ENCODE measurements around the gene SLITRK3. TPM values are rescaled to one million over a fixed set of nuclear protein-coding genes. Genes with fewer than 3 reads are reported as not detected.
A peak's percentile ranks its signal among the peaks of the same experiment; 100 is the strongest.

Gene SLITRK3
- total and polyA plus RNA-seq, 7 donors, result 0.03 to 0.11 (median 0.08) TPM; not detected in 4

GRCh38 chr3:165217739-165218138, 21.6 kb upstream of the SLITRK3 start:
- H3K4me3 ChIP-seq, result no peak overlapping the region
- no peaks in the 10 kb centered on the region for H3K9me3 ChIP-seq
- ATAC-seq (no peak), DNase-seq (no peak)
- H3K27me3 ChIP-seq (ENCODE audit: insufficient read depth in 3 of 3, low read length in 2 of 3), result no peaks in the 10 kb centered on the region
- TF ChIP-seq, protein P1, sequence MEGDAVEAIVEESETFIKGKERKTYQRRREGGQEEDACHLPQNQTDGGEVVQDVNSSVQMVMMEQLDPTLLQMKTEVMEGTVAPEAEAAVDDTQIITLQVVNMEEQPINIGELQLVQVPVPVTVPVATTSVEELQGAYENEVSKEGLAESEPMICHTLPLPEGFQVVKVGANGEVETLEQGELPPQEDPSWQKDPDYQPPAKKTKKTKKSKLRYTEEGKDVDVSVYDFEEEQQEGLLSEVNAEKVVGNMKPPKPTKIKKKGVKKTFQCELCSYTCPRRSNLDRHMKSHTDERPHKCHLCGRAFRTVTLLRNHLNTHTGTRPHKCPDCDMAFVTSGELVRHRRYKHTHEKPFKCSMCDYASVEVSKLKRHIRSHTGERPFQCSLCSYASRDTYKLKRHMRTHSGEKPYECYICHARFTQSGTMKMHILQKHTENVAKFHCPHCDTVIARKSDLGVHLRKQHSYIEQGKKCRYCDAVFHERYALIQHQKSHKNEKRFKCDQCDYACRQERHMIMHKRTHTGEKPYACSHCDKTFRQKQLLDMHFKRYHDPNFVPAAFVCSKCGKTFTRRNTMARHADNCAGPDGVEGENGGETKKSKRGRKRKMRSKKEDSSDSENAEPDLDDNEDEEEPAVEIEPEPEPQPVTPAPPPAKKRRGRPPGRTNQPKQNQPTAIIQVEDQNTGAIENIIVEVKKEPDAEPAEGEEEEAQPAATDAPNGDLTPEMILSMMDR (IDR thresholded peaks at IDR 0.05), result no peak
- intact Hi-C loops (cut with DNase I), result no loop called here
- no peaks in the 10 kb centered on the region for H3K4me1 ChIP-seq
- H3K36me3 ChIP-seq (ENCODE audit: insufficient read depth in 1 of 2, low read depth in 1 of 2), result no peaks in the 10 kb centered on the region
- H3K27ac ChIP-seq, result no peak overlapping the region
- 37 to 60% (median 40%) methylated on average over 2 of the region's 2 CpGs for WGBS, 3 donors

GRCh38 chr3:165212580-165212979, 16.4 kb upstream of the SLITRK3 start:
- Histone ChIP-seq H3K27me3 (ENCODE audit: insufficient read depth in 3 of 3, low read length in 2 of 3) (no peaks in the 10 kb centered on the region), H3K4me1 (no peaks in the 10 kb centered on the region), H3K9me3 (no peaks in the 10 kb centered on the region), H3K27ac (no peak overlapping the region), H3K4me3 (no peak overlapping the region), H3K36me3 (ENCODE audit: insufficient read depth in 1 of 2, low read depth in 1 of 2) (no peaks in the 10 kb centered on the region)
- intact Hi-C loops (cut with DNase I), result no loop called here
- TF ChIP-seq, protein P1 (IDR thresholded peaks at IDR 0.05), result no peak
- DNase-seq (no peak), ATAC-seq (no peak)
- WGBS, 3 donors, result 51 to 78% (median 54%) methylated on average over 1 of the region's 1 CpG

DNA sequence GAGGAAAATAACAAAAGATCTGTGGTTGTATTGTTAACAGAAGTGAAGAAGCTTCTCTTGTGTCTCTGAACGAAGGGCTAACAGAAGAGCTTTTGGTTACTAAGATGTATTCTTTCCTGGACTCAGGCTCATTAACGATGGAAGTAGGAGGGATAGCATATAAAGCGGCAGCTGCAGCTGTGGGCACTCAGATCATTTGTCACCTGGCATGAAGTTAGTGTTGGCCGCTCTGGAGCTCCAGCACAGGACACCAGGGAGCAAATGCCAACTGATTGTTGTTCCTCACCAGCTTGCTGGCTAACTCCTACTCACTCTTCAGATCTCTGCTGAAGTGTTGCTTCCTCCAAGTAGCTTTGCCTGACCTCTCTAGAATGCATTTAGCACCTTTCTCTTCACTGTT, 15.5 kb upstream of the SLITRK3 start:
- intact Hi-C loops (cut with DNase I), result no loop called here
- no peak overlapping the region for H3K4me3 ChIP-seq
- H3K36me3 ChIP-seq (ENCODE audit: insufficient read depth in 1 of 2, low read depth in 1 of 2), result no peaks in the 10 kb centered on the region
- H3K9me3 ChIP-seq, result no peaks in the 10 kb centered on the region
- no peaks in the 10 kb centered on the region for H3K4me1 ChIP-seq
- H3K27ac ChIP-seq, result no peak overlapping the region
- peak in 2 of 4 donors; percentile 56 to 63 for ATAC-seq
- no peak for DNase-seq
- H3K27me3 ChIP-seq (ENCODE audit: insufficient read depth in 3 of 3, low read length in 2 of 3), result no peaks in the 10 kb centered on the region
- WGBS, 3 donors, result 20 to 32% (median 26%) methylated on average over 4 of the region's 4 CpGs
- TF ChIP-seq, protein P1 (IDR thresholded peaks at IDR 0.05), result no peak

DNA sequence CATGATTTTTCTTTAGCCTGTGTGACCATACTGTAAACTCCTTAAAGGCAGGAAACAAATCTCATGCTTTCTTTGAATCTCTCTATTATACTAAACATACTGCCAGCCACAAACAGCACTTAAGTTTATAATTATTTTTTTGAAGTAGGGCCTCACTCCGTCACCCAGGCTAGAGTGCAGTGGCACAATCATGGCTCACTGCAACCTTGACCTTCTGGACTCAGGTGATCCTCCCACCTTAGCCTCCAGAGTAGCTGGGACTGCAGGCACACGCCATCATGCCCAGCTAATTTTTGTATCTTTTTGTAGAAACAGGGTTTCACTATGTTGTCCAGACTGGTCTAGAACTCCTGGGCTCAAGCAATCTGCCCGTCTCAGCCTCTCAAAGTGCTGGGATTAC, 14.5 kb upstream of the SLITRK3 start:
- intact Hi-C loops (cut with DNase I), result no loop called here
- ATAC-seq (no peak), DNase-seq (no peak)
- no peak overlapping the region for H3K27ac ChIP-seq
- no peak overlapping the region for H3K4me3 ChIP-seq
- TF ChIP-seq, protein P1 (IDR thresholded peaks at IDR 0.05), result no peak
- H3K27me3 ChIP-seq (ENCODE audit: insufficient read depth in 3 of 3, low read length in 2 of 3), result no peaks in the 10 kb centered on the region
- no peaks in the 10 kb centered on the region for H3K36me3 ChIP-seq (ENCODE audit: insufficient read depth in 1 of 2, low read depth in 1 of 2)
- WGBS, 3 donors, result 75 to 93% (median 88%) methylated on average over 3 of the region's 3 CpGs
- no peaks in the 10 kb centered on the region for H3K4me1 ChIP-seq
- no peaks in the 10 kb centered on the region for H3K9me3 ChIP-seq

DNA sequence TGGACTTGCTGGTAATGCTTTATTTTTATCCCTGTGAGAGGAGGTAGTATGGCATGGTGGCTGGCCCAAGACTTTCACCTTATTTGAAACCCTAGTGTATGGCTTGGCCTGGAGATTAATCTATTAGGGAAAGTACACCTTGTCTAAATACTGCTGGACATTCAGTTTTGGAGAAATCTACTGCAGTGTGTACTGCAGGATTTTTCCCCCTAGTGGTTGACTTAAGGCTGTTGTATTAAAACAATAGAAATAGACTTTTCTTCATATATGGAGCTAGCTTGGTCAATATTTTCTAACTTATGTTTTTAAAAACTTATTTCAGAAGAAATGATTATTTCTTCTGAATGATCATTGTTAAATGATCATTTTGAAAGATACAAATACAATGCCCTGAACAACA, 13.9 kb upstream of the SLITRK3 start:
- Histone ChIP-seq H3K9me3 (no peaks in the 10 kb centered on the region), H3K4me1 (no peaks in the 10 kb centered on the region), H3K4me3 (no peak overlapping the region), H3K36me3 (ENCODE audit: insufficient read depth in 1 of 2, low read depth in 1 of 2) (no peaks in the 10 kb centered on the region), H3K27ac (no peak overlapping the region), H3K27me3 (ENCODE audit: insufficient read depth in 3 of 3, low read length in 2 of 3) (no peaks in the 10 kb centered on the region)
- TF ChIP-seq, protein P1 (IDR thresholded peaks at IDR 0.05), result no peak
- DNase-seq, result no peak
- intact Hi-C loops (cut with DNase I), result no loop called here
- no peak for ATAC-seq

All from psoas muscle (tissue), 8 donors.